K562 (cell line): ENCODE results near the gene FYB1. TPM values are rescaled to one million over a fixed set of nuclear protein-coding genes. Genes with fewer than 3 reads are reported as not detected.

Experiments
- ARID1B ChIP-seq: fragments of 450-650 bp; IDR thresholded peaks from 2 replicates; pipeline ENCODE4 v1.6.1; 2016; ENCODE audit warnings: antibody characterized with exemption, mild to moderate bottlenecking, inconsistent platforms
- CHCHD3 ChIP-seq: fragments of 250-450 bp; sonication (Bioruptor Pico); IDR thresholded peaks from 2 replicates; pipeline ENCODE4 v2.1.2; 2022; ENCODE audit warnings: mild to moderate bottlenecking
- EHMT2 ChIP-seq: fragments of 450-650 bp; IDR thresholded peaks from 2 replicates; pipeline ENCODE4 v1.6.1; 2018; ENCODE audit warnings: antibody characterized with exemption
- GTF2A2 ChIP-seq: IDR thresholded peaks from 2 replicates; pipeline ENCODE4 v1.6.1; 2016; ENCODE audit warnings: mild to moderate bottlenecking, missing genetic modification characterization, missing compliant biosample characterization
- HMG20B ChIP-seq: fragments of 250-450 bp; sonication (Bioruptor Pico); IDR thresholded peaks from 2 replicates; pipeline ENCODE4 v1.5.0; 2021; ENCODE audit warnings: mild to moderate bottlenecking
- KLF16 ChIP-seq: IDR thresholded peaks from 2 replicates; pipeline ENCODE4 v1.6.1; 2016; ENCODE audit warnings: antibody characterized with exemption
- NCOA1 ChIP-seq: fragments of 450-650 bp; IDR thresholded peaks from 2 replicates; pipeline ENCODE4 v1.6.1; 2016; ENCODE audit warnings: low read depth
- RFX1 ChIP-seq: fragments of 450-650 bp; IDR thresholded peaks from 2 replicates; pipeline ENCODE4 v1.6.1; 2016; ENCODE audit warnings: mild to moderate bottlenecking, moderate library complexity
- SMARCB1 ChIP-seq: IDR thresholded peaks from 2 replicates; pipeline ENCODE4 v1.6.1; 2011; ENCODE audit warnings: improper control_type of control experiment, low read depth; ENCODE audit not compliant: insufficient read length
- TCFL5 ChIP-seq: fragments of 250-450 bp; sonication (Bioruptor Pico); conservative IDR thresholded peaks from 2 replicates; pipeline ENCODE4 v1.6.1; 2021; ENCODE audit warnings: mild to moderate bottlenecking, moderate library complexity, matching md5 sums
- ZNF140 ChIP-seq: fragments of 250-450 bp; sonication (Bioruptor Pico); IDR thresholded peaks from 2 replicates; pipeline ENCODE4 v1.8.0; 2021; ENCODE audit warnings: moderate library complexity, mild to moderate bottlenecking, inconsistent platforms
- ZNF165 ChIP-seq: fragments of 250-450 bp; sonication (Bioruptor Pico); IDR thresholded peaks from 2 replicates; pipeline ENCODE4 v1.4.0; 2020; ENCODE audit warnings: borderline replicate concordance
- ZNF174 ChIP-seq: fragments of 250-450 bp; sonication (Bioruptor Pico); IDR thresholded peaks from 2 replicates; pipeline ENCODE4 v1.4.0; 2020; ENCODE audit warnings: mild to moderate bottlenecking
- ZNF24 ChIP-seq: fragments of 450-650 bp; IDR thresholded peaks from 2 replicates; pipeline ENCODE4 v1.6.1; 2016
- ZNF408 ChIP-seq: fragments of 250-450 bp; sonication (Bioruptor Pico); IDR thresholded peaks from 2 replicates; pipeline ENCODE4 v1.4.0; 2020; ENCODE audit warnings: low read depth, mild to moderate bottlenecking, moderate library complexity
- ZNF551 ChIP-seq: fragments of 250-450 bp; sonication (Bioruptor Pico); IDR thresholded peaks from 2 replicates; pipeline ENCODE4 v1.5.0; 2021; ENCODE audit warnings: mild to moderate bottlenecking, moderate library complexity
- ZNF695 ChIP-seq: fragments of 450-650 bp; formaldehyde crosslinking; IDR thresholded peaks from 2 replicates; pipeline ENCODE4 v1.4.0; 2020; ENCODE audit warnings: mild to moderate bottlenecking, moderate library complexity
- polyA plus RNA-seq, 8 experiments: library from polyadenylated mRNA; depleted of rRNA in 4 of 8; stranded (reverse) in 5 of 8; unstranded in 3 of 8; fragments of >200 nt; fragmentation: Nextera tagmentation in 2 of 8; fragmentation: Illumina TruSeq in 1 of 8; extraction: Ambion mirVana in 2 of 8; extraction: Trizol in 1 of 8; gene quantifications; 2 replicates each; pipeline versions ENCODE4 v1.2.1 to v1.2.3, GENCODE V29; 2011 to 2014; ENCODE audit warnings: inconsistent platforms in 1 of 8, missing spikeins in 1 of 8
- total RNA-seq, 7 experiments: library from RNA; depleted of rRNA in 6 of 7; stranded (reverse); fragments of >200 nt in 6 of 7; fragmentation: Illumina TruSeq in 2 of 7; extraction: Trizol in 2 of 7; gene quantifications; 2 replicates each; pipeline versions ENCODE4 v1.2.1 to v1.2.3, GENCODE V29; 2011 to 2021; ENCODE audit warnings: low replicate concordance in 1 of 7
- TF ChIP-seq, protein P1 (sequence below): fragments of 250-450 bp; sonication (Bioruptor Pico); IDR thresholded peaks from 2 replicates; pipeline ENCODE4 v1.5.0; 2021; ENCODE audit warnings: mild to moderate bottlenecking, moderate library complexity
- TF ChIP-seq, protein P2 (sequence below): sonication (generic); formaldehyde crosslinking; IDR thresholded peaks from 2 replicates; pipeline ENCODE4 v1.8.0; 2023; ENCODE audit warnings: mild to moderate bottlenecking, missing genetic modification reagents
- TF ChIP-seq, protein P3 (sequence below): sonication (generic); formaldehyde crosslinking; IDR thresholded peaks from 2 replicates; pipeline ENCODE4 v1.4.0; 2020; ENCODE audit warnings: mild to moderate bottlenecking, missing genetic modification reagents
- TF ChIP-seq, protein P4 (sequence below): fragments of 450-650 bp; formaldehyde crosslinking; IDR thresholded peaks from 2 replicates; pipeline ENCODE4 v1.4.0; 2022; ENCODE audit warnings: missing genetic modification characterization

The FYB1 gene
- total and polyA plus RNA-seq, 9 of the 15 experiments (the other 6 are each of a cell fraction or from before 2014, with no cell fraction given), result 4.7 to 31.5 (median 9.7) TPM

DNA sequence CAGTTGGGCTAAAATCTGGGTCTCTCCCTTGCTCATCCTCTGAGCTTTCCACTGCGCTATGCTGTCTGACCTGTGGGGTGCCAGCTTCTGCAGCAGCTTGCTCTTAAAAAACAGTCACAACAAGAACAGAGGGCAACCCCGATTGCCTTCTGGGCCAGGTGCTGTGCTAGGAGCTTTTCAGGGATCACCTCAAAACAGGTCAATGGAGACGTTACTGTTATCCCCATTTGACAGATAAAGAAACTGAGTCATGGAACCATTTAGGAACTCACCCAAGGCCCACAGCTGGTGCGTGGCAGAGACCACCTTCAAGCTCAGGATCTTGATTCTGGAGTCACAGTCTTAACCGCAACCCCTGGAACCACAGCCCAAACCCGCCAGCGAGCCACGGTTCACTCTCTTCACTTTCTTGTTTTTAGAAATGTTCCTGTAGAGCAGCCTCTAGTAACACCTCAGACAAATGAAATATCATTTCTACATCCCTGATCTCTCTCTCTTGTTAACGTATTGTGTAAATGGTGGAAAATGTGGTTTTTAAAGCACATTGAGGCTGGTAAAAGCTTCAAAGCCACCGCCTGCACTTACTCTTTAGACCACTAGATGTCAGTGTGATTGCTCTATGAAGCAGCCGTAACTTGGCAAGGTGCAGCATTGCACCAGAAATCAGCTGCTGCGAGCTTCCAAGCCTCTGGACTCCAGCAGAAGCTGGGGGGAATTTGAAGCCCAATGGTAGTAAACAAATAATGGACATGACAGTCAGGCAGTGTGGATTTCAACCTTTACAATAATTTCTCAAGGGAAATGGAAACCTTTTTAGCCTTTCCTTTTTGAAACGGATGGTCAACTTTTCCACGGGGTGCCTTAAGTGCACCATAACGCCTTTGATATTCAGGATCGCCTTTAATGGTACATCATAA, 1.7 kb downstream of the FYB1 start (continued):
- TF ChIP-seq, protein P1, sequence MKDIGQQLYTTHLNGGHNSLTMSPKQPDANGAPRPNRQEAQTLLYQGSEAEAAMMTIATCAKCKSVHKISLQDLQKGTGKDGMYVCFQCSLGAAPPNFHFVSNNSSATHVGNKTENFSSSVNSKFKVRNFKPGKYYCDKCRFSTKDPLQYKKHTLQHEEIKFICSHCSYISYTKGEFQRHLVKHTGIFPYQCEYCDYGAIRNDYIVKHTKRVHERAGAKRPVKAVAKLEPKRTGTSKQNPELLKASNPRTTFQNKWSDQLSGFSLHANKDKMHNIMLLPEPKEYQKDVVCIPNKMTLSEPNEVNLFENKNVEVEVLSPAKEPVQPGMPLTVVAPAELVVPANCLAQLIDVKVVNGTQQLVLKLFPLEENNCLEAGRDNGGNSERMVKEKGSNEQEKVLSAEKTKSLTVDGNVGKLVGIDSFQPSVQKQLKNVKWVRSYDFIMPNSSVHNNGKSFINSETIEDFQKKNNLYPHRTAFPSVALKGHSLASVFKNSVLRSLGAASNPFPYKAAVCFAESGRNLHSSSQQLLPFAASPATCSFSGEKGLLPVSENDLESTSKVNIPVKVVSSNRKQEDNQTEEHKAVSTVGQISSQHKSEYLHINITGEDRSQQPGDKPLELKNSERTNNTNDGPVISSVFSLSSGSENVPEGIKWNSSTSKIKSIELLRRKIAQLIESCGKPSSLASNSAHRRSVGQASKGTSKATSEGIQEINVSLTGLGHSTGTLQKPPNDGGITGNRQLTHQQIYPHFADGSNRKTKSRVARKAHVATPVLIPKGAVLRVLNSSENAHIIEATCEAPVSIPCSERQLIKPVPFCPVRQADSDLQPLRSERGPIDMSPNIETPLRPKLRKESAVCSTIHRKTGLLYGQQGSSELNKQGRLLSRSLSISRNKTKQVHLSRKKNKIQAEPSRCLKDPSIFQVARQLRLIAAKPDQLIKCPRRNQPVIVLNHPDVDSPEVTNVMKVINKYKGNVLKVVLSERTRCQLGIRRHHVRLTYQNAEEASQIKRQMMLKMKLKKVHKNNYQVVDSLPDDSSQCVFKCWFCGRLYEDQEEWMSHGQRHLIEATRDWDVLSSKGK (CRISPR knock-in tag), result no peak
- TF ChIP-seq ZNF551 (CRISPR knock-in tag) (no peak), ARID1B (no peak), KLF16 (0 out of 2 replicates have a peak, but pooled peaks have one; percentile 66), RFX1 (no peak), ZNF24 (no peak), SMARCB1 (no peak), GTF2A2 (tag) (no peak), EHMT2 (no peak), ZNF140 (CRISPR knock-in tag) (no peak), NCOA1 (no peak), ZNF174 (CRISPR knock-in tag) (no peak), ZNF165 (no peak), ZNF695 (no peak), ZNF408 (CRISPR knock-in tag) (no peak), TCFL5 (no peak), HMG20B (no peak), CHCHD3 (no peak)
- TF ChIP-seq, protein P2, sequence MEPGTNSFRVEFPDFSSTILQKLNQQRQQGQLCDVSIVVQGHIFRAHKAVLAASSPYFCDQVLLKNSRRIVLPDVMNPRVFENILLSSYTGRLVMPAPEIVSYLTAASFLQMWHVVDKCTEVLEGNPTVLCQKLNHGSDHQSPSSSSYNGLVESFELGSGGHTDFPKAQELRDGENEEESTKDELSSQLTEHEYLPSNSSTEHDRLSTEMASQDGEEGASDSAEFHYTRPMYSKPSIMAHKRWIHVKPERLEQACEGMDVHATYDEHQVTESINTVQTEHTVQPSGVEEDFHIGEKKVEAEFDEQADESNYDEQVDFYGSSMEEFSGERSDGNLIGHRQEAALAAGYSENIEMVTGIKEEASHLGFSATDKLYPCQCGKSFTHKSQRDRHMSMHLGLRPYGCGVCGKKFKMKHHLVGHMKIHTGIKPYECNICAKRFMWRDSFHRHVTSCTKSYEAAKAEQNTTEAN, result no peak
- TF ChIP-seq, protein P3, sequence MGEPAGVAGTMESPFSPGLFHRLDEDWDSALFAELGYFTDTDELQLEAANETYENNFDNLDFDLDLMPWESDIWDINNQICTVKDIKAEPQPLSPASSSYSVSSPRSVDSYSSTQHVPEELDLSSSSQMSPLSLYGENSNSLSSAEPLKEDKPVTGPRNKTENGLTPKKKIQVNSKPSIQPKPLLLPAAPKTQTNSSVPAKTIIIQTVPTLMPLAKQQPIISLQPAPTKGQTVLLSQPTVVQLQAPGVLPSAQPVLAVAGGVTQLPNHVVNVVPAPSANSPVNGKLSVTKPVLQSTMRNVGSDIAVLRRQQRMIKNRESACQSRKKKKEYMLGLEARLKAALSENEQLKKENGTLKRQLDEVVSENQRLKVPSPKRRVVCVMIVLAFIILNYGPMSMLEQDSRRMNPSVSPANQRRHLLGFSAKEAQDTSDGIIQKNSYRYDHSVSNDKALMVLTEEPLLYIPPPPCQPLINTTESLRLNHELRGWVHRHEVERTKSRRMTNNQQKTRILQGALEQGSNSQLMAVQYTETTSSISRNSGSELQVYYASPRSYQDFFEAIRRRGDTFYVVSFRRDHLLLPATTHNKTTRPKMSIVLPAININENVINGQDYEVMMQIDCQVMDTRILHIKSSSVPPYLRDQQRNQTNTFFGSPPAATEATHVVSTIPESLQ, result no peak
- TF ChIP-seq, protein P4, sequence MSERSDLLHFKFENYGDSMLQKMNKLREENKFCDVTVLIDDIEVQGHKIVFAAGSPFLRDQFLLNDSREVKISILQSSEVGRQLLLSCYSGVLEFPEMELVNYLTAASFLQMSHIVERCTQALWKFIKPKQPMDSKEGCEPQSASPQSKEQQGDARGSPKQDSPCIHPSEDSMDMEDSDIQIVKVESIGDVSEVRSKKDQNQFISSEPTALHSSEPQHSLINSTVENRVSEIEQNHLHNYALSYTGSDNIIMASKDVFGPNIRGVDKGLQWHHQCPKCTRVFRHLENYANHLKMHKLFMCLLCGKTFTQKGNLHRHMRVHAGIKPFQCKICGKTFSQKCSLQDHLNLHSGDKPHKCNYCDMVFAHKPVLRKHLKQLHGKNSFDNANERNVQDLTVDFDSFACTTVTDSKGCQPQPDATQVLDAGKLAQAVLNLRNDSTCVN, result no peak
